SK-N-MC (cell line): Measurements from ENCODE around the gene SLC4A8.

Experiments
- DNase-seq: peaks from one replicate; pipeline ENCODE4 v3.0.0-alpha.2; 2011; ENCODE audit warnings: low read depth, low spot score
- H3K27ac ChIP-seq: fragments of 200-600 bp; sonication (generic); 2 replicates; pipeline ENCODE4 v1.5.1; 2016; ENCODE audit warnings: mixed run types
- H3K36me3 ChIP-seq: fragments of 200-600 bp; sonication (generic); 2 replicates; pipeline ENCODE4 v1.6.1; 2017; ENCODE audit warnings: antibody characterized with exemption, low read length, mixed read lengths; ENCODE audit not compliant: insufficient read depth
- H3K4me3 ChIP-seq: fragments of 200-600 bp; sonication (generic); 2 replicates; pipeline ENCODE4 v1.5.1; 2016
- H3K9ac ChIP-seq: fragments of 200-600 bp; sonication (generic); 2 replicates; pipeline ENCODE4 v1.8.0; 2017; ENCODE audit warnings: mixed run types, mixed read lengths; ENCODE audit not compliant: insufficient read length
- H3K9me3 ChIP-seq: fragments of 200-600 bp; sonication (generic); 2 replicates; pipeline ENCODE4 v1.6.1; 2017; ENCODE audit warnings: low read depth, mild to moderate bottlenecking, antibody characterized with exemption, low read length, moderate library complexity, mixed read lengths
- EZH2 ChIP-seq: fragments of 200-600 bp; sonication (generic); IDR thresholded peaks from one replicate; pipeline ENCODE4 v1.6.1; 2017; ENCODE audit warnings: antibody characterized with exemption
- FOXP2 ChIP-seq: optimal IDR thresholded peaks from 2 replicates; pipeline ENCODE3; 2011; ENCODE audit warnings: mild to moderate bottlenecking, moderate library complexity; ENCODE audit not compliant: insufficient read depth; ENCODE audit errors: extremely low read length, control extremely low read depth
- POLR2AphosphoS5 ChIP-seq: IDR thresholded peaks from 2 replicates; pipeline ENCODE4 v1.6.1; 2012; ENCODE audit warnings: mild to moderate bottlenecking, low read depth, low read length, borderline replicate concordance

Gene SLC4A8

DNA sequence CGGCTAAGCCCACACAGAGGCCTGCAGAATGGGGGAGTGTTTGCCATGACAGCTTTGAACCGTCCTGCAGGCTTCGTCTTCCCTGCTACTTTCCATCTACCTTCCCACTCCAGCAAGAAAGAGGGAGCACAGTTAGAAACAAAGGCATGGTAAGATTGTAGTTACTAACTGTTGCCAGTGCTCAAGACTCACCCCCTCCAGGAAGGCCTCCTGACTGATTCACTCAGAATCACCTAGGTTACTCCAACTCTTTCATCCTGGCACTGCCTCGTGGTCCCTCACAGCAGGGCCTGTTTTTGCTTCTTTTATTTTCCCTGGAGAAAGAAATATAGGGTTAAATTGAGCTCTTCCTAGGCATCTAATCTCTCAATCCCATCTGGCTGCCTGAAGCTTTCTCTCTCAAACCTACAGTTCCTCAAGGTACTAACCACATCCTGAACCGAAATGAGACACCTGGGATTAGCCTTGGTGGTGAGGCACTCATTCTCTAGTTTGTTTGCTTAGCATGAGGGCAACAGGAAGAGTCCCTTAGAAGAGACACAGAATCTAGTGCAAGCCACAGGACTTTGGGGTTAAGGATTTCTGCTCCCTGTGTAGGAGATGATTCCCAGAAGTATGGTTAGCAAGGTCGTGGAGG lies 41.2 kb upstream of the SLC4A8 start:
- H3K27ac ChIP-seq = no peak overlapping the region
- no peak overlapping the region for H3K9ac ChIP-seq
- no peaks in the 10 kb centered on the region for H3K36me3 ChIP-seq
- DNase-seq = no peak
- no peak overlapping the region for H3K4me3 ChIP-seq
- no peak for TF ChIP-seq POLR2AphosphoS5
- no peak for TF ChIP-seq EZH2
- no peak for TF ChIP-seq FOXP2
- no peaks in the 10 kb centered on the region for H3K9me3 ChIP-seq

DNA sequence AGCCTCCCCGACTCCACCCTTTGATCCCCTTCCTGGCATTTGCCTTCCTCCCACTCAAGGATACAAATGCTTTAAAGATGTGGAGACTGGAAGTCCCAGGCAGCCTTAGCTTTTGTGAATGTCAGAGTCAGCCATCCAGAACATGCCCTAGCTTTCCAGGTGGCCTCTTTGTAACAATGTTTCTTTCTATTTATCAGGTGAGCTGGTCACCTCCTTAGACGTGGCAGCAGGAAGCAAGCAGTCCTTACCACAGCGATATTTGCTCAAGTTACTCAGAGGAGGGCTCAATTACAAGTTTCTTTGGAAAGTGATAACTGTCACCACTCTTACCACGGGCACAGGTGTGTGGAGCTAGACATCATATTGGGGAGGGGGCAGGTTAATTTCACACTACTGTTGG lies 38.3 kb upstream of the SLC4A8 start:
- Histone ChIP-seq H3K27ac (no peak overlapping the region), H3K9ac (no peak overlapping the region), H3K36me3 (no peaks in the 10 kb centered on the region), H3K9me3 (no peaks in the 10 kb centered on the region), H3K4me3 (no peak overlapping the region)
- TF ChIP-seq EZH2 = no peak
- no peak for TF ChIP-seq POLR2AphosphoS5
- no peak for TF ChIP-seq FOXP2
- DNase-seq = no peak

DNA sequence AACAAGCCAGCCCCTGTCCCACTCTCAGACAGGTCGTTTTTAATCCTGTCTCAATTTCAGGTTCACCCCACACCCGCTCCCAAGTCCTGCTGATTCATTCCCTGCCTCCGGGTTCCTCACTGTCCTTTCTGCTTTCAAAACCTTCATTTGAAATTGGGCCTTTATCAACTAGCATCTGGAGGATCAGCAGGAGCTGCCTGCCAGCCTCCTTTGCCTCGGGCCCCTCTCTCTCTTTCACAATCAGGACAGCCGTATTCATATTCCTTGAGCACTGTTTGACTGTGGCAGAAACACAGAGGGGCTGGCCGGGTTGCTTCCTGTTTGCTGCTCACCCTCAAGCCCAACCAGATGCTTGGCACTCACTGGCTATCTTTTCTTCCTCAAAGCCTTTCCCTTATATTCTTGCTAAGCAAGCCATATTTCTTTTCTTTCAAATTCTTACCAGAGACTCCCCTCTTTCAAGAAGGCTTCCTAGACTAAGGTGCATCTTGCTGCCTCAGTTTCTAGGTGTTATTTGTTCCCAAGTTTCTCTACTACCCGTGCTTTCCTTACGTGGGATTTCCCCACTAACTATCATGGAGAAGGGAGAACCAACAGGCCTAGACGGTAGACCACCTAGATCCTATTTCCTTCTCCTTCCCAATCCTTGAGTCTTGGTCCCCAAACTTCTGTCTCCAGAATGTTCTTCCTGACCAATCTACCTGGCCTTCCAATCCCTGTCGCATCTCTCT lies 36.4 kb upstream of the SLC4A8 start:
- H3K36me3 ChIP-seq = no peaks in the 10 kb centered on the region
- TF ChIP-seq FOXP2 = no peak
- TF ChIP-seq EZH2 = no peak
- TF ChIP-seq POLR2AphosphoS5 = peak; percentile 52; the same call in 1 of the 2 replicates
- H3K9me3 ChIP-seq = no peaks in the 10 kb centered on the region
- peak; percentile 91 for DNase-seq
- H3K9ac ChIP-seq = no peak overlapping the region
- peak overlapping the region; percentile 81 for H3K27ac ChIP-seq
- peak overlapping the region; percentile 59 for H3K4me3 ChIP-seq

DNA sequence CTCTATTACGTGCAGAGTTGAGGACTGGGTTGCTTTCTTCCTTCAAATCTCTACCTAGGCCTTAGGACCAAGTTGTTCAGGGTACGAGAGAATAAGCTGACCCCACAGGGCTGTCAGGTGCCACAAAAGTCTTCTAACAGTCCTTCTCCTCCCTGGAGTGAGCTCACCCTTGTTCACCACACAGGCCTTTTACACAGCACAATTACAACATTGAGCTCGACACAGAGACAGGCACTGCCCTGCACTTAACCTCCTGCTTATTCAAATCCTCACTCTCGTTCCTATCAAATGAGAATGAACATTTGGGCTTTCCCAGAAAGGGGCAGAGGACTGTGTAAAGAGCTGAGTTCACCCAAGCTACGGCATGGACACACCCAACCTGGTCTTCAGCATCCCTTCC lies 35.8 kb upstream of the SLC4A8 start:
- Histone ChIP-seq H3K9ac (no peak overlapping the region), H3K9me3 (no peaks in the 10 kb centered on the region), H3K4me3 (peak overlapping the region; percentile 59), H3K27ac (peak overlapping the region; percentile 81), H3K36me3 (no peaks in the 10 kb centered on the region)
- TF ChIP-seq FOXP2 = no peak
- TF ChIP-seq POLR2AphosphoS5 = no peak
- no peak for TF ChIP-seq EZH2
- DNase-seq = no peak

DNA sequence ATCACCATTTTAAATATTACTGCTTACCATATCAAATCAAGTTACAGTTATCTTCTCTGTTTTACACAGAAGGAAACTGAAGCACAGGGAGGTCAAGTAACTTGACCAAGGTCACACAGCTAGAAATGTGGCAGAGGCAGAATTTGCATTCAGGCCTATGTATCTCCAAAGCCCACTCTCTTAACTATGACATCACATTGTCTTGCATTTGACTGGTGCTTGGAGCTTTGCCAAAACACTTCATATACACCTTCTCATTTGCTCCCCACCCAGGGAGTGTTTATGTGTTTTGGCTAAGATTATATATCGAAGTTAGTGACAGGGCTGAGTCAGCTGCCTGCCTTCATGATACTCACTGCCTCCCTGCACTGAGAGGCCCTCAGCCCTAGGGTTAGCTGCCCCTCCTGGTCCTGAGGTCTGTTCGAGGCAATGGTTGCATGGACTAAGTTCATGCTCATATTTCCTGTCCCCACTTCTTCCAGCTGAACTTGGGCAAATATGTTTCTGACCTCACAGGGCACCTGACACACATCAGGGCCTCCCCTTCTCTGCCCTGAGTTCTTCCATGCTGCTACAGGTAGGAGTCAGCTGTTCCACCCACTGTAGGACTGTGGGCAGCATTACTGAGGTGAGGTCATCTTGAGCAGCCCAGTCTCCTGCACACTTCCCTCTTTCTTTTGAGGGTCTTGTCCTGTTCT lies 35.2 kb upstream of the SLC4A8 start:
- TF ChIP-seq FOXP2 = no peak
- no peak for TF ChIP-seq EZH2
- TF ChIP-seq POLR2AphosphoS5 = no peak
- no peaks in the 10 kb centered on the region for H3K9me3 ChIP-seq
- H3K27ac ChIP-seq = no peak overlapping the region; the same call in 1 of the 2 replicates
- H3K36me3 ChIP-seq = no peaks in the 10 kb centered on the region
- DNase-seq = no peak
- H3K4me3 ChIP-seq = no peak overlapping the region
- H3K9ac ChIP-seq = no peak overlapping the region

DNA sequence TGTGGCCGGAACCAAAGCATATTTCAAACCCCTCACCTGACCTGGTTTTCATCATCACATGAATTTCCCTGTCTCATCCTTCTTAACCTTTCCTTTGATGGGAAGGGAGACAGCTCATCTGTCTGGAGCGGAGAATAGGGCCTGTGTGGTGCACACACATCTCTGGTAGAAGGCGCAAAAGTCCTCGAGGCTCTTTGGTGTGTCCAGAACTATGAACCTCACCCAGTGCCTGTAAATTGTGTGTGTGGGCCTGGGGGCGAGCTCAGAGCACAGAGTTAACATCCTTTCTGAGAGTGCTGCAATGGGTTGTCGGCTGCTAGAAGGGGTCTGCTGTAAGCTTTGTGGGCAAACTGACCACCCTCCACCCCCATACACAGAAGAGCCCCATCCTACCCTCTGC lies 34.2 kb upstream of the SLC4A8 start:
- Histone ChIP-seq H3K27ac (no peak overlapping the region), H3K36me3 (no peaks in the 10 kb centered on the region), H3K9ac (peak overlapping the region; percentile 44), H3K9me3 (no peaks in the 10 kb centered on the region), H3K4me3 (peak overlapping the region; percentile 86)
- TF ChIP-seq FOXP2 = no peak
- no peak for TF ChIP-seq EZH2
- TF ChIP-seq POLR2AphosphoS5 = no peak
- no peak for DNase-seq

DNA sequence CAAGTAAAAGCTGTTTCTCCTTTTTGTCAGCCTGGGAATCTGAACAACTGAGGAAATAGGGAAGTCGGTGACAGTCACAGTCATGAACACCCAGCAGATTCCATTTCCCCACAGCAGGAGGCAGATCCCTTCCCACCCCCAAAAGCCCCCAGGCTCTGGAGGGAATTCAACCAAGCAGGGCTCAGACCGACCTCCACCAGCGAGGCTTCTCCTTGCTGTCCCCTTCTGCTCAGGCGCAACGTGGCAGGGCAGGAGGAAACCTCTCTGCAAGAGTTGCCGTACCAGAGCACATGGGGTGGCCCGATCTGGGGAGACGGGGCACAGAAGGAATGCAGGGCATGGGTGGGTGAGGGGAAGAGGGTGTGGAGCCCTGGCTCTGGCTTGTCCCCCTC lies 33.7 kb upstream of the SLC4A8 start:
- Histone ChIP-seq H3K4me3 (peak overlapping the region; percentile 86), H3K9me3 (no peaks in the 10 kb centered on the region), H3K27ac (no peak overlapping the region), H3K9ac (peak overlapping the region; percentile 44), H3K36me3 (no peaks in the 10 kb centered on the region)
- no peak for DNase-seq
- no peak for TF ChIP-seq FOXP2
- no peak for TF ChIP-seq POLR2AphosphoS5
- TF ChIP-seq EZH2 = no peak
